Osteoblast (primary cell): Measurements from ENCODE around the gene THSD7A. TPM values are rescaled to one million over a fixed set of nuclear protein-coding genes. Genes with fewer than 3 reads are reported as not detected.

Source experiments
- DNase-seq: peaks from one replicate; pipeline ENCODE4 v3.0.0; 2011; ENCODE audit warnings: low spot score, mixed read lengths; ENCODE audit not compliant: insufficient read length; ENCODE audit errors: missing footprints
- H2AFZ ChIP-seq: 2 replicates; pipeline ENCODE4 v1.6.0; 2011; ENCODE audit warnings: mild to moderate bottlenecking, low read length
- H3K27ac ChIP-seq: 2 replicates; pipeline ENCODE4 v1.5.1; 2011; ENCODE audit warnings: mild to moderate bottlenecking, low read depth, low read length, moderate library complexity
- H3K27me3 ChIP-seq: 2 replicates; pipeline ENCODE4 v1.6.0; 2012; ENCODE audit warnings: mild to moderate bottlenecking, control low read depth, inconsistent platforms, low read length, moderate library complexity; ENCODE audit not compliant: insufficient read depth
- H3K36me3 ChIP-seq: 2 replicates; pipeline ENCODE4 v1.5.1; 2011; ENCODE audit warnings: mild to moderate bottlenecking, low read length, control low read depth, moderate library complexity; ENCODE audit not compliant: insufficient read depth
- H3K4me1 ChIP-seq: 2 replicates; pipeline ENCODE4 v1.5.1; 2011; ENCODE audit warnings: mild to moderate bottlenecking, low read length, control low read depth, moderate library complexity; ENCODE audit not compliant: insufficient read depth
- H3K4me2 ChIP-seq: 2 replicates; pipeline ENCODE4 v1.6.0; 2011; ENCODE audit warnings: mild to moderate bottlenecking, low read length; ENCODE audit not compliant: insufficient read depth
- H3K4me3 ChIP-seq: fragments of 200-600 bp; sonication (generic); 3 replicates; pipeline ENCODE4 v1.5.1; 2012; ENCODE audit warnings: mild to moderate bottlenecking, low read length, inconsistent platforms; ENCODE audit not compliant: insufficient read depth
- H3K79me2 ChIP-seq: 2 replicates; pipeline ENCODE4 v1.6.0; 2012; ENCODE audit warnings: mild to moderate bottlenecking, low read length, control low read depth, inconsistent platforms; ENCODE audit not compliant: insufficient read depth
- H3K9me3 ChIP-seq: 2 replicates; pipeline ENCODE4 v1.5.1; 2011; ENCODE audit warnings: low read depth, low read length, control low read depth
- H4K20me1 ChIP-seq: 2 replicates; pipeline ENCODE4 v1.6.0; 2012; ENCODE audit warnings: mild to moderate bottlenecking, low read length, control low read depth; ENCODE audit not compliant: insufficient read depth
- total RNA-seq: library from RNA; depleted of rRNA; stranded (reverse); fragments of >200 nt; gene quantifications from 2 replicates; pipeline ENCODE4 v1.2.3, GENCODE V29; 2012
- TF ChIP-seq, protein P1 (sequence below): IDR thresholded peaks from 2 replicates; pipeline ENCODE4 v1.5.1; 2011; ENCODE audit warnings: mild to moderate bottlenecking, low read depth, low read length, moderate library complexity; ENCODE audit errors: extremely low read depth

Gene THSD7A
- total RNA-seq, 1 donor: under 0.01 TPM

DNA sequence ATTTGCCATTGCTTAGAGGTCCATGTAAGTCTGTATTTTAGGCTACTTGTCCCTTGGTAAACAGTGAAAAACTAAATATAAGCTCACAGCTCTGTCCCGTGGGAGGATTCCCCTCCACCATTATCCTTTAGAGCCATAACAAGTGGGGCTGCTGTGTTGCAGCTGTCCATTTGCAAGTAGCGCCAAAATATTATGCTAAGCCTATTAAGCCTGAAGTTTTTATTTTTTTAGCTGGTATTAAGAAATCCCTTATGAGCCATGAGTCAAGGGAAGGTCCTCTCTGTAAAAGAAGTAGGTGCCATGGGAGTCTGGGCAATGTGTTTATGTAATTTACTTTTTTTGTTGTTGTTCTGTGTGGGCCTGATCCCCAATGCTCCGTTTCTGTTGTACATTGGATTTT is 183.9 kb downstream of the THSD7A start:
- H4K20me1 ChIP-seq: no peaks in the 10 kb centered on the region
- H3K4me3 ChIP-seq: no peak overlapping the region
- H3K4me2 ChIP-seq: no peak overlapping the region
- no peak for DNase-seq
- no peak overlapping the region for H3K27ac ChIP-seq
- TF ChIP-seq, protein P1, sequence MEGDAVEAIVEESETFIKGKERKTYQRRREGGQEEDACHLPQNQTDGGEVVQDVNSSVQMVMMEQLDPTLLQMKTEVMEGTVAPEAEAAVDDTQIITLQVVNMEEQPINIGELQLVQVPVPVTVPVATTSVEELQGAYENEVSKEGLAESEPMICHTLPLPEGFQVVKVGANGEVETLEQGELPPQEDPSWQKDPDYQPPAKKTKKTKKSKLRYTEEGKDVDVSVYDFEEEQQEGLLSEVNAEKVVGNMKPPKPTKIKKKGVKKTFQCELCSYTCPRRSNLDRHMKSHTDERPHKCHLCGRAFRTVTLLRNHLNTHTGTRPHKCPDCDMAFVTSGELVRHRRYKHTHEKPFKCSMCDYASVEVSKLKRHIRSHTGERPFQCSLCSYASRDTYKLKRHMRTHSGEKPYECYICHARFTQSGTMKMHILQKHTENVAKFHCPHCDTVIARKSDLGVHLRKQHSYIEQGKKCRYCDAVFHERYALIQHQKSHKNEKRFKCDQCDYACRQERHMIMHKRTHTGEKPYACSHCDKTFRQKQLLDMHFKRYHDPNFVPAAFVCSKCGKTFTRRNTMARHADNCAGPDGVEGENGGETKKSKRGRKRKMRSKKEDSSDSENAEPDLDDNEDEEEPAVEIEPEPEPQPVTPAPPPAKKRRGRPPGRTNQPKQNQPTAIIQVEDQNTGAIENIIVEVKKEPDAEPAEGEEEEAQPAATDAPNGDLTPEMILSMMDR: no peak
- no peaks in the 10 kb centered on the region for H3K9me3 ChIP-seq
- H2AFZ ChIP-seq: no peak overlapping the region
- no peaks in the 10 kb centered on the region for H3K79me2 ChIP-seq
- H3K27me3 ChIP-seq: no peaks in the 10 kb centered on the region
- H3K4me1 ChIP-seq: no peaks in the 10 kb centered on the region
- no peaks in the 10 kb centered on the region for H3K36me3 ChIP-seq

DNA sequence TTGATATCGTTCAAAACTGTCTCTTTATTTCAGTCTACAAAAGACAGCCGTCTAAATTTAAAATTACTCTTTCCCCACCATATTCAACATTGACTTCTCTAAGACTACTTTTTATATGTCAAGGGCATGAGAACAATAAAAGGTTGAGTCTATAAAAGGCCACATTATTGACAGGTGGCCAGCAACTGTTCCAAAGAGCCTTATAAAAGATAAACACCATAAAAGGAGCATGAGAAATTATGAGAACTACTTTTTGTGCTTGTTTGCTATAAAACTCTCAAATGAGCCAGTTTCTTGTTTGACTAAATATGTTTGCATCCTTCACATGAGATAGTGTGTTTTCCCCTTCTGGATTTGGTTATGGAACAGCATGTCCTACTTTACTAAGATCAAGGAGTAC is 189.2 kb downstream of the THSD7A start:
- DNase-seq: no peak

DNA sequence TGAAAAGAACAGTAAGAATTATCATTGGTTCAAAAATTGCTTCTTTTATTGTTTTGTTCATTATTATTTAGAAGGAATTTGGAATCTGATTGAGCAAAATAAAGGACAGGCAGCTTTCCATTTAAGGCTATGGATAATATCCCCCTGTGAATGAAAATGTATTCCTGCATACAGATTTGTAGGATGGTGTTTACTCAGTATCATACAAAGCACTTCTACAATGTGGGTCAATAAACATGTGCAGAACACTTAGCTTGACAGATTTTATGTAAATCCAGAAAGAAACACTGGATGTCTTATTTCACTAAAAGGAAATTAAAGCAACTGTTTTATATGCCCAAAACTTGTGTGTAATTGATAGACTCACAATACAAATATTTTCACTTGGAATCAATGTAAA is 189.7 kb downstream of the THSD7A start:
- H3K27me3 ChIP-seq: no peaks in the 10 kb centered on the region
- H3K4me1 ChIP-seq: no peaks in the 10 kb centered on the region
- H4K20me1 ChIP-seq: no peaks in the 10 kb centered on the region
- H3K36me3 ChIP-seq: no peaks in the 10 kb centered on the region
- H3K27ac ChIP-seq: no peak overlapping the region
- TF ChIP-seq, protein P1: no peak
- no peak for DNase-seq
- no peak overlapping the region for H3K4me3 ChIP-seq
- H3K4me2 ChIP-seq: no peak overlapping the region
- no peaks in the 10 kb centered on the region for H3K9me3 ChIP-seq
- H3K79me2 ChIP-seq: no peaks in the 10 kb centered on the region
- H2AFZ ChIP-seq: no peak overlapping the region

More for the DNA sequence above, 189.2 kb downstream of the THSD7A start:
- no peak overlapping the region for H3K4me3 ChIP-seq
- no peaks in the 10 kb centered on the region for H3K9me3 ChIP-seq
- H3K27ac ChIP-seq: no peak overlapping the region
- H2AFZ ChIP-seq: no peak overlapping the region
- H3K4me2 ChIP-seq: no peak overlapping the region
- no peaks in the 10 kb centered on the region for H3K36me3 ChIP-seq
- H4K20me1 ChIP-seq: no peaks in the 10 kb centered on the region
- no peaks in the 10 kb centered on the region for H3K4me1 ChIP-seq
- TF ChIP-seq, protein P1: no peak
- no peaks in the 10 kb centered on the region for H3K27me3 ChIP-seq
- H3K79me2 ChIP-seq: no peaks in the 10 kb centered on the region

DNA sequence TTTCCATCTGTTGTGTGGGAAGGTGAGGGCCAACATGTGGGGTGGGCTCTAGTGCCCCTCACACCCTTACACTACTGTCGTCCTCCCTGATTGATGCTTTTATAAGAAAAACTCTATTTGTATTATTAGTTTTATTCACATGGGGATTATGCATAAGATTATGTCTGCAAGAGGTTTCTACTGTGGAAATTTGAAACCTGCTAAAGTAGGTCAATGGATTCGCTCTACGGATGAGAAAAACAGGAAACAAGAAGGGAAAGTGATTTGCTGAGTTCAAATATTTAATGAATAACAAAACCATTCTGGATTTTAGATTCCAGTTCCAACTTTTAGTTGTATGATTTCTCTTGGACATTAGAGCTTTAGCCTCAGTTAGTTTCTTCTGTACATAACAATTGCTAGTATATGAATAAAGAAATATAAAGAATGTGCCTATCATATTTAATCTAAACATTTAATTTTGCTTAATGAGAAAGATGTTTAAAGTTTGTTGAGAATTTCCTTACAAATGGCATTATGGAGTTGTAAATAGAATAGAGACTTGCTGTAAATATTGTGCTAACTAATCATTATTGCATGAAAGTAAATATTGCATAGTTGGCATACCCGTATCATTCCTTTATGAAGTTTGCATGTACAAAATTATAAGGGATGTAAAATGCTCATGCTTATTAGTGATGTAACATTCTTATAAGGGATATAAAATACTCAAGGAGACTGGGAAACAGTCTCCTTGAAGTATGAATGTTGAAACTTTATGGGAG is 193.8 kb downstream of the THSD7A start:
- Histone ChIP-seq H3K36me3 (no peaks in the 10 kb centered on the region), H4K20me1 (no peaks in the 10 kb centered on the region), H3K9me3 (no peaks in the 10 kb centered on the region), H3K27me3 (no peaks in the 10 kb centered on the region), H2AFZ (no peak overlapping the region), H3K79me2 (no peaks in the 10 kb centered on the region), H3K27ac (no peak overlapping the region), H3K4me2 (no peak overlapping the region), H3K4me3 (no peak overlapping the region), H3K4me1 (no peaks in the 10 kb centered on the region)
- TF ChIP-seq, protein P1: no peak
- DNase-seq: no peak
